Right lung (tissue), 5 donors: ENCODE measurements around the gene FCGR2B. TPM values are rescaled to one million over a fixed set of nuclear protein-coding genes. Genes with fewer than 3 reads are reported as not detected.
"Not testable (repeated sequence)": the region's sequence is repeated elsewhere in the genome, so short reads cannot be mapped to it uniquely, and the experiment has no call there.

Experiments used
- DNase-seq, 2 donors: peaks; one replicate each; pipeline ENCODE4 v3.0.0-alpha.2; 2013
- polyA plus RNA-seq, 5 donors: library from polyadenylated mRNA; unstranded; fragments of 120-200 nt; gene quantifications; one replicate each; pipeline versions ENCODE4 v1.2.1 to v1.2.3, GENCODE V29; 2013; ENCODE audit warnings: inconsistent platforms in 1 of 5, low replicate concordance in 1 of 5; ENCODE audit not compliant: insufficient read length in 5 of 5, insufficient read depth in 1 of 5

FCGR2B gene
- polyA plus RNA-seq, 5 donors = 0.44 to 1.1 (median 0.59) TPM

GRCh38 chr1:161705537-161705936 lies 42.6 kb downstream of the FCGR2B start:
- no peak for DNase-seq

GRCh38 chr1:161706113-161706481 lies 43.2 kb downstream of the FCGR2B start:
- no peak for DNase-seq

- no peak for DNase-seq
Observed at GRCh38 chr1:161706482-161707347, 43.8 kb downstream of the FCGR2B start, which contains the start of gene FCRLA. TSS of gene FCRLA (plus strand) at chr1:161707229. CDS start at chr1:161707265, 36 bp downstream.

GRCh38 chr1:161707503-161707902 lies 44.6 kb downstream of the FCGR2B start:
- no peak for DNase-seq

GRCh38 chr1:161709373-161709772 lies 46.4 kb downstream of the FCGR2B start:
- DNase-seq = no peak

- no peak for DNase-seq
Observed at GRCh38 chr1:161710560-161710959, 47.6 kb downstream of the FCGR2B start.

GRCh38 chr1:161718559-161719324 lies 55.8 kb downstream of the FCGR2B start:
- DNase-seq = no peak

GRCh38 chr1:161719325-161719611 lies 56.3 kb downstream of the FCGR2B start:
- no peak for DNase-seq

GRCh38 chr1:161720422-161720821 lies 57.5 kb downstream of the FCGR2B start:
- no peak for DNase-seq

GRCh38 chr1:161720956-161721737 lies 58.2 kb downstream of the FCGR2B start, which contains the start of gene FCRLB:
TSS of gene FCRLB (plus strand) at chr1:161721544. CDS start at chr1:161722673, 1,129 bp downstream.
- DNase-seq = no peak

GRCh38 chr1:161721738-161722343 lies 58.9 kb downstream of the FCGR2B start:
- no peak for DNase-seq

GRCh38 chr1:161722406-161722805 lies 59.5 kb downstream of the FCGR2B start:
- no peak for DNase-seq

- DNase-seq = peak in 1 of 2 donors; percentile 32
Observed at GRCh38 chr1:161723459-161724141, 60.7 kb downstream of the FCGR2B start.

- not testable (repeated sequence) for DNase-seq
Observed at GRCh38 chr1:161725258-161725907, 62.4 kb downstream of the FCGR2B start.

- DNase-seq = peak; percentile 43 to 45
Observed at GRCh38 chr1:161725908-161726472, 63.0 kb downstream of the FCGR2B start.

GRCh38 chr1:161726473-161727255 lies 63.7 kb downstream of the FCGR2B start:
- DNase-seq = peak; percentile 83 to 85

GRCh38 chr1:161727256-161727924 lies 64.4 kb downstream of the FCGR2B start:
- no peak for DNase-seq
